ENCODE measurements around the gene DIS3L2. TPM values are rescaled to one million over a fixed set of nuclear protein-coding genes. Genes with fewer than 3 reads are reported as not detected.

The DIS3L2 gene
- total and polyA plus RNA-seq, 2 experiments from 2014 or later = 35.5 to 50.1 TPM

DNA sequence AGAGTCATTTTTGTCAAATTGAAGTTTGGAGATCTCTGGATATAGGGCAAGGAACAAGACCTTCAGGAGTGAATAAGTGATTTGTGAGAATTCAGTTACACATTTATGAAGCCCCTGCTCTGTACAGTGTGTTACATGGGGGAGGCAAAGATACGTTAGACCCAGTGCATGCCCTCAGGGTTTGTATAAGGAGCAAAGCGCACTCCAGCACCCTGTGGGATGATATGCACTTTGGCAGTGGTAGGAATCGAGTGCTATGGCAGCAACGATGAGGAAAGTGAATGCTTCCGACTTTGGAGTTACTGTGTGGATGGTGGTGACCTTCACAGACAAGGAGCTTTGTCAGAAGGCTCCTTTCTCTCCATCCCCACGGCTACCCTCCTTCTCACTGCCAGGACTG, 342.7 kb downstream of the DIS3L2 start:
- H3K4me3 ChIP-seq = no peak overlapping the region
- H3K4me1 ChIP-seq (ENCODE audit: low read depth) = no peaks in the 10 kb centered on the region
- H3K36me3 ChIP-seq = no peaks in the 10 kb centered on the region
- H3K27ac ChIP-seq = no peak overlapping the region
- H3K27me3 ChIP-seq = no peaks in the 10 kb centered on the region
- TF ChIP-seq, protein P1, sequence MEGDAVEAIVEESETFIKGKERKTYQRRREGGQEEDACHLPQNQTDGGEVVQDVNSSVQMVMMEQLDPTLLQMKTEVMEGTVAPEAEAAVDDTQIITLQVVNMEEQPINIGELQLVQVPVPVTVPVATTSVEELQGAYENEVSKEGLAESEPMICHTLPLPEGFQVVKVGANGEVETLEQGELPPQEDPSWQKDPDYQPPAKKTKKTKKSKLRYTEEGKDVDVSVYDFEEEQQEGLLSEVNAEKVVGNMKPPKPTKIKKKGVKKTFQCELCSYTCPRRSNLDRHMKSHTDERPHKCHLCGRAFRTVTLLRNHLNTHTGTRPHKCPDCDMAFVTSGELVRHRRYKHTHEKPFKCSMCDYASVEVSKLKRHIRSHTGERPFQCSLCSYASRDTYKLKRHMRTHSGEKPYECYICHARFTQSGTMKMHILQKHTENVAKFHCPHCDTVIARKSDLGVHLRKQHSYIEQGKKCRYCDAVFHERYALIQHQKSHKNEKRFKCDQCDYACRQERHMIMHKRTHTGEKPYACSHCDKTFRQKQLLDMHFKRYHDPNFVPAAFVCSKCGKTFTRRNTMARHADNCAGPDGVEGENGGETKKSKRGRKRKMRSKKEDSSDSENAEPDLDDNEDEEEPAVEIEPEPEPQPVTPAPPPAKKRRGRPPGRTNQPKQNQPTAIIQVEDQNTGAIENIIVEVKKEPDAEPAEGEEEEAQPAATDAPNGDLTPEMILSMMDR (IDR thresholded peaks at IDR 0.05; ENCODE audit: low read depth, low read length) = no peak
- no peaks in the 10 kb centered on the region for H3K9me3 ChIP-seq (ENCODE audit: low read depth)
- DNase-seq (ENCODE audit: low read depth in 1 of 2, low spot score in 1 of 2) = no peak

DNA sequence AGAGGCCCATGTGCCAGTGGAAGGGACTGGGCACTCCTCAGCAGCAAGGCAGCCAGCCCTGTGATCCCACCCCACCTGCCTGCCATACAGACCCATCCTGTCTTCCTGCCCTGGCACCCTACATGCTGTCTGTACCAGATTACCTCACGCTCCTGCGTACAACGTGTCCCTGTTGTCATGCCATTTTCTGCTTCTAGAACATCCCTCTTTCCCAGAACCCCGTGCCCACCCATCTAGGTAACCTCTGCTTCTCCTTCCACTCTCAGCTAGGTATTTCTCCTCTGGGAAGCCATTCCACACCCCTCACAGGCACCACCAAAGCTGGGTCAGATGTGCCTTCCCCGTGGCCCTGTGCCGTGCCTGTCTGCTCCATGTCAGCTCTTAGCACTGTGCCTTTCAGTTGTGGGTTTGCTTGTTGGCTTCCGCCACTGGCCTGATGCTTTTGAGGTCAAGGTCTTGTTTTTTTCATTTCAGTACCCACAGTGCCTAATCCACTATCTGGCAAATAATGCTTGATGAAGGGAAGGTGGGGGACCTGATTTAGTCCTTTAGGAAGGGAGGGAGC, 345.3 kb downstream of the DIS3L2 start:
- Histone ChIP-seq H3K4me3 (no peak overlapping the region), H3K4me1 (ENCODE audit: low read depth) (no peaks in the 10 kb centered on the region), H3K9me3 (ENCODE audit: low read depth) (no peaks in the 10 kb centered on the region), H3K27me3 (no peaks in the 10 kb centered on the region), H3K36me3 (no peaks in the 10 kb centered on the region), H3K27ac (no peak overlapping the region)
- TF ChIP-seq, protein P1 (IDR thresholded peaks at IDR 0.05; ENCODE audit: low read depth, low read length) = no peak
- no peak for DNase-seq (ENCODE audit: low read depth in 1 of 2, low spot score in 1 of 2)

- no peak for DNase-seq (ENCODE audit: low read depth in 1 of 2, low spot score in 1 of 2)
Observed at GRCh38 chr2:232307854-232308253, 346.3 kb downstream of the DIS3L2 start.

GRCh38 chr2:232308986-232309385, 347.5 kb downstream of the DIS3L2 start:
- H3K4me3 ChIP-seq = no peak overlapping the region
- no peak overlapping the region for H3K27ac ChIP-seq
- TF ChIP-seq, protein P1 (IDR thresholded peaks at IDR 0.05; ENCODE audit: low read depth, low read length) = no peak
- H3K9me3 ChIP-seq (ENCODE audit: low read depth) = no peaks in the 10 kb centered on the region
- H3K36me3 ChIP-seq = no peaks in the 10 kb centered on the region
- DNase-seq (ENCODE audit: low read depth in 1 of 2, low spot score in 1 of 2) = no peak
- H3K27me3 ChIP-seq = no peaks in the 10 kb centered on the region
- H3K4me1 ChIP-seq (ENCODE audit: low read depth) = no peaks in the 10 kb centered on the region

More at GRCh38 chr2:232307854-232308253, 346.3 kb downstream of the DIS3L2 start:
- H3K4me1 ChIP-seq (ENCODE audit: low read depth) = no peaks in the 10 kb centered on the region
- no peaks in the 10 kb centered on the region for H3K9me3 ChIP-seq (ENCODE audit: low read depth)
- TF ChIP-seq, protein P1 (IDR thresholded peaks at IDR 0.05; ENCODE audit: low read depth, low read length) = no peak
- no peaks in the 10 kb centered on the region for H3K27me3 ChIP-seq
- no peak overlapping the region for H3K4me3 ChIP-seq
- no peaks in the 10 kb centered on the region for H3K36me3 ChIP-seq
- no peak overlapping the region for H3K27ac ChIP-seq

DNA sequence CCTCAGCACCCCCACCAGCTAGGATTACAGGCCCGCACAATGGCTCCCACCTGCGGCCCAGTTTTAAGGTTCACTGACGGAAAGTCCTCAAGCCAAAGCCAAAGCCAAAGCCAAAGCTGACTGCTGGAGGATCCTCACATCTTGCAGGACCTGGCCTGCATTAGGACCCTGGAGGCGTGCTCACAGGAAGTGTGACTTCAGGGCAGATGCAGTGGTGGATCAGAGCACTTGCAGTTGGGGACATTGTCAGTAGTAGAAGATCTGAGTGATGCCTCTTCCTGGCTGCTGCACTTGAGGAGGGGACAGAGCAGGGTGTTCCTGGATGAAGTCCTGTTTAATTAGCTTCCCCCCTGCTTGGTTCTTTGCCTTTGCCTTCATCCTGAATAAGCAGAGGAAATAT, 348.1 kb downstream of the DIS3L2 start:
- TF ChIP-seq, protein P1 (IDR thresholded peaks at IDR 0.05; ENCODE audit: low read depth, low read length) = no peak
- DNase-seq (ENCODE audit: low read depth in 1 of 2, low spot score in 1 of 2) = no peak
- Histone ChIP-seq H3K9me3 (ENCODE audit: low read depth) (no peaks in the 10 kb centered on the region), H3K4me1 (ENCODE audit: low read depth) (no peaks in the 10 kb centered on the region), H3K27ac (no peak overlapping the region), H3K4me3 (no peak overlapping the region), H3K36me3 (no peaks in the 10 kb centered on the region), H3K27me3 (no peaks in the 10 kb centered on the region)

Data from cardiac muscle cell (in vitro differentiated cells and primary cell).